GM06990 (cell line): ENCODE data around the gene GRHL3.
"Not testable (repeated sequence)": the region's sequence is repeated elsewhere in the genome, so short reads cannot be mapped to it uniquely, and the experiment has no call there.

ENCODE experiments used
- DNase-seq: peaks from one replicate; pipeline ENCODE4 v3.0.0-alpha.2; 2011; ENCODE audit not compliant: insufficient read length; ENCODE audit errors: extremely low read depth
- H3K27me3 ChIP-seq: replicated peaks from 2 replicates; pipeline ENCODE4 v1.6.0; 2011; ENCODE audit warnings: low read length; ENCODE audit not compliant: control insufficient read depth, insufficient read depth
- H3K36me3 ChIP-seq: 2 replicates; pipeline ENCODE4 v1.5.1; 2011; ENCODE audit warnings: low read length; ENCODE audit not compliant: control insufficient read depth, insufficient read depth
- H3K4me3 ChIP-seq: replicated peaks from 2 replicates; pipeline ENCODE4 v1.5.1; 2011; ENCODE audit warnings: low read depth, mild to moderate bottlenecking, control low read depth, low read length
- TF ChIP-seq, protein P1 (sequence below): IDR thresholded peaks from 2 replicates; pipeline ENCODE4 v1.5.1; 2011; ENCODE audit warnings: low read length, control low read depth, mild to moderate bottlenecking, inconsistent platforms; ENCODE audit not compliant: insufficient read depth, poor library complexity, severe bottlenecking

GRHL3 gene

DNA sequence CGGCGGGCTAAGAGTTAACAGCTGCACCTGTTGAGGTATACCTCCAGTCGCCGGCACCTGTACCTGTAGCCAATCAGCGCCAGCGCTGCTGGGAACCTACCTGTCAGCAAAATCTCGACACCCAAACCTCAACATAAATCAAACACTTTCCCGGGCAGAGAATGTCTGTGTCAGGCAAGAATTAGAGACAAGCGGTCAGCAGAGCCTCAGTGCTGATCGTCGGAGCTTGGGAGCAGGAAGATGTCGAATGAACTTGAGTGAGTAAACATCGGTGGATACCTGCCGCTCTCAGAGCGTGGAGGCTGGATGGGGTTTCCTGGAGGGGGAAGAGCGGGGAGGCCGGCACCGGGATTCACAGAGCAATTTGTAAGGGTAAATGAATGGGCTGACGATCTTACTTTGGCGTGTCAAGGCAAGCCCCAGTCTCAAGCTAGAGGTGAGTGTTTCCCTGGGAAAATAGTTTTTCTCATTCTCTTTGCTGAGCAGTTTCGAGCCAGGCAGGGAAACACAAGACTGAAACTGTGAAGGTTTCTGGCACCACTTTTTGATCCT lies at the start of gene GRHL3:
Gene GRHL3 (plus strand): TSS at position 46 of the 552 bp plus-strand sequence. CDS start 195 bp downstream, at position 241.
- Histone ChIP-seq H3K27me3 (no peaks in the 10 kb centered on the region), H3K4me3 (peak within 1 kb of the TSS; percentile 55), H3K36me3 (no peaks in the 10 kb centered on the region)
- DNase-seq, result peak; percentile 17
- TF ChIP-seq, protein P1, sequence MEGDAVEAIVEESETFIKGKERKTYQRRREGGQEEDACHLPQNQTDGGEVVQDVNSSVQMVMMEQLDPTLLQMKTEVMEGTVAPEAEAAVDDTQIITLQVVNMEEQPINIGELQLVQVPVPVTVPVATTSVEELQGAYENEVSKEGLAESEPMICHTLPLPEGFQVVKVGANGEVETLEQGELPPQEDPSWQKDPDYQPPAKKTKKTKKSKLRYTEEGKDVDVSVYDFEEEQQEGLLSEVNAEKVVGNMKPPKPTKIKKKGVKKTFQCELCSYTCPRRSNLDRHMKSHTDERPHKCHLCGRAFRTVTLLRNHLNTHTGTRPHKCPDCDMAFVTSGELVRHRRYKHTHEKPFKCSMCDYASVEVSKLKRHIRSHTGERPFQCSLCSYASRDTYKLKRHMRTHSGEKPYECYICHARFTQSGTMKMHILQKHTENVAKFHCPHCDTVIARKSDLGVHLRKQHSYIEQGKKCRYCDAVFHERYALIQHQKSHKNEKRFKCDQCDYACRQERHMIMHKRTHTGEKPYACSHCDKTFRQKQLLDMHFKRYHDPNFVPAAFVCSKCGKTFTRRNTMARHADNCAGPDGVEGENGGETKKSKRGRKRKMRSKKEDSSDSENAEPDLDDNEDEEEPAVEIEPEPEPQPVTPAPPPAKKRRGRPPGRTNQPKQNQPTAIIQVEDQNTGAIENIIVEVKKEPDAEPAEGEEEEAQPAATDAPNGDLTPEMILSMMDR, result no peak

DNA sequence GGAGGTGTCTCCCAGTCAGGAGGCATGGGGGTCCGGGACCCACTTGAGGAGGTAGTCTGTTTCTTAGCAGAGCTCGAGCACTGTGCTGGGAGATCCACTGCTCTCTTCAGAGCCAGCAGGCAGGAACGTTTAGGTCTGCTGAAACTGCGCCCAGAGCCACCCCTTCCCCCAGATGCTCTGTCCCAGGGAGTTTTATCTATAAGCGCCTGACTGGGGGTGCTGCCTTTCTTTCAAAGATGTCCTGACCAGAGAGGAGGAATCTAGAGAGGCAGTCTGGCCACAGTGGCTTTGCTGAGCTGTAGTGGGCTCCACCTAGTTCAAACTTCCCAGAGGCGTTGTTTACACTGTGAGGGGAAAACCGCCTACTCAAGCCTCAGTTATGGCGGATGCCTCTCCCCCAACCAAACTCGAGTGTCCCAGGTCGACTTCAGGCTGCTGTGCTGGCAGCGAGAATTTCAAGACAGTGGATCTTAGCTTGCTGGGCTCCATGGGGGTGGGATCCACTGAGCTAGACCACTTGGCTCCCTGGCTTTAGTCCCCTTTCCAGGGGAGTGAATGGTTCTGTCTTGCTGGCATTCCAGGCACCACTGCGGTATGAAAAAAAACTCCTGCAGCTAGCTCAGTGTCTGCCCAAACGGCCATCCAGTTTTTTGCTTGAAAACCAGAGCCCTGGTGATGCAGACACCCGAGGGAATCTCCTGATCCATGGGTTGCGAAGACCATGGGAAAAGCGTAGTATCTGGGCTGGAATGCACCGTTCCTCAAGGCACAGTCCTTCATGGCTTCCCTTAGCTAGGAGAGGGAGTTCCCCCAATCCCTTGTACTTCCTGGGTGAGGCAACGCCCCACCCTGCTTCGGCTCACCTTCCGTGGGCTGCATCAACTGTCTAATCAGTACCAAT lies 44.7 kb upstream of the GRHL3 start:
- H3K4me3 ChIP-seq, DNase-seq, H3K27me3 ChIP-seq, H3K36me3 ChIP-seq: not testable (repeated sequence)

DNA sequence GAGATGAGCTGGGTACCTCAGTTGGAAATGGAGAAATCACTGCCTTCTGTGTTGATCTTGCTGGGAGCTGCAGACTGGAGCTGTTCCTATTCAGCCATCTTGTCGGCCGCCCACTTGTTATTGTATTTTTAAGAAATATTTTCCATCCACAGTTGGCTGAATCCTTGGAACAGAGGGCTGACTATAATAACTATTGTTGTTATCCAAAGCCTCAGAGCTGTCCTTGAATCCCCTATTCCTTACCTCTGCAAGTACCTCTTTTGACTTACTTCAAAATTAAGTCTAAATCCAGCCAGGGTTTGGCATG lies 44.1 kb upstream of the GRHL3 start:
- H3K36me3 ChIP-seq, result no peaks in the 10 kb centered on the region
- TF ChIP-seq, protein P1, result no peak
- H3K27me3 ChIP-seq, result no peaks in the 10 kb centered on the region
- DNase-seq, result no peak
- H3K4me3 ChIP-seq, result no peak overlapping the region

DNA sequence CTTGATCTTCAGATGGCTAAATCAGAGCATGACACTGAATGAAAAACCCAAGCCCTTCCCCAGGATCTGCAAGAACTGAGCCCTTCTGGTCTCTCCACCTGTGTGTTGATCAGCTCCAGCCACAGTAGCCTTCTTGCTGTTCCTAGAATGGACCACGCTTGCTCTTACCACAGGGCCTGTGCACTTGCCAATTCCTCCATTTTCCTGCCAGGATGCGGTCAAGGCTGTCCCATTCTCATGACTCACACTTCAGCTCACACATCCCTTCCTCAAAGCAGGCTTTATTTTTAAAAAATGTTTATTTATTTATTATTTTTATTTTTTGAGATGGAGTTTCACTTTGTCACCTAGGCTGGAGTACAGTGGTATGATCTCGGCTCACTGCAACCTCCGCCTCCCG lies 43.6 kb upstream of the GRHL3 start:
- TF ChIP-seq, protein P1, result no peak
- no peak for DNase-seq

DNA sequence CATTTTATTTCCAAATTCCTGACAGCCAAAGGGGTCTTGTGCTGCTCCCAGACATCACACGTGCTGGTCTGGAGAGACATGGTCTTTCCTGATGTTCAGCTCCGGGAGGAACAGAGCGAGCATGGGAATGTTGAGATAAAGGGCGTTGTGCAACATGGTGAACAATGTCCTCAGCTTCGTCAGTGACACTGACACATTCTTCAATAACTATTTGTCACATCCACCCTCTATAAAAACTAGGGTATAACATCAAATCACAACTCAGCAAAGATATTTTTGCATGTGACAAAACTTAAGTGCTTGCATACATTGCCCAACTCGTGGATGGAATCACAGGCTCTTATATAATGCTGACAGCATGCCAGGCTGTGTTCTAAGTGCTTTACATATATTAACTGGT lies 42.4 kb upstream of the GRHL3 start:
- Histone ChIP-seq H3K27me3 (no peaks in the 10 kb centered on the region), H3K4me3 (no peak overlapping the region), H3K36me3 (no peaks in the 10 kb centered on the region)
- no peak for DNase-seq
- TF ChIP-seq, protein P1, result no peak

More for the DNA sequence above, 43.6 kb upstream of the GRHL3 start:
- Histone ChIP-seq H3K36me3 (no peaks in the 10 kb centered on the region), H3K4me3 (no peak overlapping the region), H3K27me3 (no peaks in the 10 kb centered on the region)

DNA sequence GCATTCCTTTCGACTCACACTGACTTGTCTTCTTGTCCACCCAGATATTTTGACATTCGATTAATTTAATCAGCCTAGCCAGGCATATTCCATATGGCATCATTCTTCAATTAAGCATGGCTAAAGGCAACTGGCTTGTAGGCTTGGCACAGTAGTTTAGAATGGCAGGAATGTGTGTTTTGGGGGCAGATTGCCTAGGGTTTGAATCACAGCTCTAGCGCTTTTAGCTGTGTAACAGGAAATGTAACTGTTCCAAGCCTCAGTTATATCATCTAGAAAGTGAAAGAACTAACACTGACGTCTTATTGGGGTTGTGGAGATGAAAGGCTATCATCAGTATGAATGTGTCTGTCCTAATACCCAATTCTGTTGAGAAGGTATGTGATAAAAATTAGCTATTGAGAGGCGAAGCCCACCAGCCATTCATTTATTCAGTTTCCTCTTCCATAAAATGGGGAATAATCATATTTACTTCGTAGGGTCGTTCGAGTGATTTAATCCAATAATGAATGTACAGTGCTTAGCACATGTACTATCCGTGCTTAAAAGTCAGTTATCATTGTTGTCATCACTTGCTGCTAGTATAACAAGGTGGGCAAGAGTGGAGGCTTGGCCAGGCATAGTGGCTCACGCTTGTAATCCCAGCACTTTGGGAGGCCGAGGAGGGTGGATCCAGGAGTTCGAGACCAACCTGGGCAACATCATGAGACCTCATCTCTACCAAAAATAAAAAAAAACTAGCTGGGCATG lies 41.6 kb upstream of the GRHL3 start:
- Histone ChIP-seq H3K4me3 (no peak overlapping the region), H3K36me3 (no peaks in the 10 kb centered on the region), H3K27me3 (no peaks in the 10 kb centered on the region)
- TF ChIP-seq, protein P1, result no peak
- peak; percentile 24 for DNase-seq
